GM23338 (cell line): ENCODE results near the gene EVC2.

Experiments
- ETS1 ChIP-seq: IDR thresholded peaks from 2 replicates; pipeline ENCODE4 v1.6.1; 2016; ENCODE audit warnings: antibody characterized with exemption
- EZH2 ChIP-seq: fragments of 200-600 bp; sonication (generic); IDR thresholded peaks from one replicate; pipeline ENCODE4 v1.8.0; 2017; ENCODE audit warnings: antibody characterized with exemption, mild to moderate bottlenecking, low read depth; ENCODE audit not compliant: unreplicated experiment
- EZH2phosphoT487 ChIP-seq: fragments of 200-600 bp; sonication (generic); IDR thresholded peaks from one replicate; pipeline ENCODE4 v1.8.1; 2018; ENCODE audit warnings: antibody characterized with exemption; ENCODE audit not compliant: unreplicated experiment
- POLR2AphosphoS5 ChIP-seq: IDR thresholded peaks from 2 replicates; pipeline ENCODE4 v1.6.1; 2016; ENCODE audit warnings: antibody characterized with exemption, low read depth
- ZNF331 ChIP-seq: fragments of 250-450 bp; sonication (Bioruptor Pico); IDR thresholded peaks from 2 replicates; pipeline ENCODE4 v1.5.0; 2020; ENCODE audit warnings: low read depth, mild to moderate bottlenecking, moderate library complexity
- TF ChIP-seq, protein P1 (sequence below), 2 experiments: fragments of 200-600 bp in 1 of 2; sonication (generic) in 1 of 2; conservative IDR thresholded peaks; 2 replicates each; pipeline versions ENCODE4 v1.5.1 to v1.6.1; 2016 to 2017; ENCODE audit warnings: antibody characterized with exemption in 2 of 2, low read depth in 2 of 2, mild to moderate bottlenecking in 2 of 2, moderate library complexity in 1 of 2

DNA sequence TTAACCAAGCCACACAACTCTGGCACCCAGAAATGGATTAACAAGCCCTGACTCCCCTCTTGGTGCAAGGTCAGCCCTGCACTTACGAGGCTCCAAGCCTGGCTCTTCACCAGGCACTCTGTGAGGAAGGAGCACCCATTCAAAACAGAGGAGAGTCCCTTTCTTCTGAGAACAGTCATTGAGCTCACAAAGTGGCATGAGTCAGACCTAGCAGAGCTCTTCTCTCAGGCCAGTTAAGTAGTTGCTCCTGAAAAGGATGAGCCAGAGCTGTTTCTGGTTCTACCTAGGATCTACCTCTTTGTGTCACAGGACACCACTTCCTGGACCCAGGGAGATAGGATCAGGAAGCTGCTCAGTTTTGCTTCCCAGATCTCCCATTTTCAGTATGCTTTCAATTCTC lies 48.2 kb downstream of the EVC2 start:
- TF ChIP-seq, protein P1, sequence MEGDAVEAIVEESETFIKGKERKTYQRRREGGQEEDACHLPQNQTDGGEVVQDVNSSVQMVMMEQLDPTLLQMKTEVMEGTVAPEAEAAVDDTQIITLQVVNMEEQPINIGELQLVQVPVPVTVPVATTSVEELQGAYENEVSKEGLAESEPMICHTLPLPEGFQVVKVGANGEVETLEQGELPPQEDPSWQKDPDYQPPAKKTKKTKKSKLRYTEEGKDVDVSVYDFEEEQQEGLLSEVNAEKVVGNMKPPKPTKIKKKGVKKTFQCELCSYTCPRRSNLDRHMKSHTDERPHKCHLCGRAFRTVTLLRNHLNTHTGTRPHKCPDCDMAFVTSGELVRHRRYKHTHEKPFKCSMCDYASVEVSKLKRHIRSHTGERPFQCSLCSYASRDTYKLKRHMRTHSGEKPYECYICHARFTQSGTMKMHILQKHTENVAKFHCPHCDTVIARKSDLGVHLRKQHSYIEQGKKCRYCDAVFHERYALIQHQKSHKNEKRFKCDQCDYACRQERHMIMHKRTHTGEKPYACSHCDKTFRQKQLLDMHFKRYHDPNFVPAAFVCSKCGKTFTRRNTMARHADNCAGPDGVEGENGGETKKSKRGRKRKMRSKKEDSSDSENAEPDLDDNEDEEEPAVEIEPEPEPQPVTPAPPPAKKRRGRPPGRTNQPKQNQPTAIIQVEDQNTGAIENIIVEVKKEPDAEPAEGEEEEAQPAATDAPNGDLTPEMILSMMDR (conservative IDR thresholded peaks at IDR 0.05; ENCODE audit: low read depth in 2 of 2) = no peak
- TF ChIP-seq ETS1 (no peak), POLR2AphosphoS5 (no peak), EZH2phosphoT487 (no peak), EZH2 (no peak), ZNF331 (CRISPR knock-in tag) (no peak)
